Pancreas (tissue), 10 donors: ENCODE measurements around the gene SIT1. TPM values are rescaled to one million over a fixed set of nuclear protein-coding genes. Genes with fewer than 3 reads are reported as not detected.

Experiments used
- ATAC-seq, 4 donors: fragments of 200-7000 bp; cut with Tn5 transposase; one replicate each; pipeline versions ENCODE4 v1.8.0 to v1.9.1; 2020; ENCODE audit warnings: mild to moderate bottlenecking in 4 of 4, moderate library complexity in 4 of 4
- DNase-seq, 6 donors: peaks; one replicate each; pipeline ENCODE4 v3.0.0-alpha.2; 2020
- FAIRE-seq: peaks from 2 replicates; lab custom pipeline; 2012; peaks lifted over from hg19 to GRCh38; lab: Jason Lieb, UNC
- H3K27ac ChIP-seq, 4 donors: fragments of 200-600 bp; sonication (generic); 1 replicate in 3 of 4; 2 replicates in 1 of 4; pipeline versions ENCODE4 v1.5.0 to v1.8.0; 2020
- H3K27me3 ChIP-seq, 4 donors: fragments of 200-600 bp; one replicate each; pipeline ENCODE4 v1.8.0; 2021
- H3K36me3 ChIP-seq, 3 donors: fragments of 200-600 bp; sonication (generic) in 1 of 3; one replicate each; pipeline versions ENCODE4 v1.5.0 to v1.8.0; 2020 to 2021
- H3K4me1 ChIP-seq, 3 donors: fragments of 200-600 bp; one replicate each; pipeline ENCODE4 v1.8.0; 2021
- H3K4me3 ChIP-seq, 4 donors: fragments of 200-600 bp; sonication (generic) in 2 of 4; one replicate each; pipeline versions ENCODE4 v1.5.0 to v1.8.0; 2020 to 2021
- H3K9me3 ChIP-seq, 4 donors: fragments of 200-600 bp; one replicate each; pipeline ENCODE4 v1.8.0; 2021
- CTCF ChIP-seq, 4 donors: fragments of 200-600 bp; sonication (generic) in 3 of 4; IDR thresholded peaks; one replicate each; pipeline versions ENCODE4 v1.5.0 to v1.8.0; 2021; ENCODE audit warnings: antibody characterized with exemption in 4 of 4
- WGBS, 2 donors: extraction: QIAGEN DNeasy Blood & Tissue Kit; methylation state at CpG; one replicate each; pipeline ENCODE4 v1.1.7; 2013; 5-methylcytosine and 5-hydroxymethylcytosine counted together
- intact Hi-C, 3 donors: fragments of 100-400 bp; cut with DNase I; formaldehyde crosslinking; loops; one replicate each; pipeline versions ENCODE4 v1.11.1 to v1.14.2; 2022
- polyA plus RNA-seq, 2 donors: library from polyadenylated mRNA; stranded (reverse); fragments of 200-250 nt; gene quantifications; one replicate each; pipeline ENCODE4 v1.2.3, GENCODE V29; 2013
- total RNA-seq, 6 donors: library from RNA; stranded (reverse); fragmentation: NEBNext Ultra II Directional in 4 of 6; extraction: Animal tissue kit (Norgen Biotek cat#: 25700) in 4 of 6; gene quantifications; one replicate each; pipeline versions ENCODE4 v1.2.1 to v1.2.4, GENCODE V29; 2021 to 2023
- donor health status: healthy with polysubstance abuse.
- donor health status: DM: no; HTN: no; CAD: no; lungs with moderate emphysema.
- donor health status: DM: no; HTN: no; CAD: no.
- donor health status: control.
- donor health status: control.
- donor health status: Bipolar disorder and iron deficiency.
- donor health status: DM: yes; HTN: yes; CAD: no.
- donor health status: DM: no; HTN: no; CAD: no.
- donor health status: DM: no; HTN: no; CAD: no.
- donor health status: DM: yes; HTN: yes; CAD: no.

SIT1 gene
- total and polyA plus RNA-seq, 8 donors: 0.25 to 0.59 (median 0.43) TPM; not detected in 2

- no peaks in the 10 kb centered on the region for H3K27me3 ChIP-seq
- peak; percentile 81 to 89 (median 86) for ATAC-seq
- peak within 1 kb of the TSS; percentile 26 to 51 (median 42) for H3K4me3 ChIP-seq
- H3K4me1 ChIP-seq: peaks cover 34 to 41% (median 39%) of the 10 kb centered on the region in 3 donors
- peak; percentile 78 to 92 (median 86) for DNase-seq
- no peak for FAIRE-seq
- no peaks in the 10 kb centered on the region for H3K9me3 ChIP-seq
- no peaks in the 10 kb centered on the region for H3K36me3 ChIP-seq
- WGBS, 2 donors: 4 to 6% methylated on average over 54 to 58 of the region's 58 CpGs
- TF ChIP-seq CTCF (IDR thresholded peaks at IDR 0.05): no peak
- intact Hi-C loops: no loop called here
- H3K27ac ChIP-seq: peak within 1 kb of the TSS in 3 of 4 donors; percentile 1 to 35 (median 8)
Observed at GRCh38 chr9:35664531-35665470, 14.1 kb upstream of the SIT1 start, which contains the start of gene ARHGEF39. ARHGEF39 (minus strand) TSS chr9:35665195; CDS start chr9:35665169, 26 bp downstream.

- H3K4me1 ChIP-seq: peaks cover 30 to 37% (median 35%) of the 10 kb centered on the region in 3 donors
- H3K36me3 ChIP-seq: no peaks in the 10 kb centered on the region
- H3K27me3 ChIP-seq: no peaks in the 10 kb centered on the region
- intact Hi-C loops: no loop called here
- no peaks in the 10 kb centered on the region for H3K9me3 ChIP-seq
- DNase-seq: peak in 1 of 6 donors; percentile 61
- peak overlapping the region in 2 of 4 donors; percentile 46 to 76 for H3K27ac ChIP-seq
- no peak overlapping the region for H3K4me3 ChIP-seq
- no peak for FAIRE-seq
- 92% methylated on average over 7 of the region's 7 CpGs for WGBS, 2 donors
- no peak for ATAC-seq
- TF ChIP-seq CTCF (IDR thresholded peaks at IDR 0.05): no peak
Observed at GRCh38 chr9:35662437-35662836, 11.7 kb upstream of the SIT1 start.

GRCh38 chr9:35661756-35662350 is 11.1 kb upstream of the SIT1 start:
- 67 to 69% methylated on average over 3 of the region's 3 CpGs for WGBS, 2 donors
- intact Hi-C loops: no loop called here

GRCh38 chr9:35660966-35661415 is 10.3 kb upstream of the SIT1 start:
- 22 to 23% methylated on average over 9 of the region's 9 CpGs for WGBS, 2 donors
- peak in 5 of 6 donors; percentile 63 to 79 (median 77) for DNase-seq
- peak in 3 of 4 donors; percentile 3 to 10 (median 8) for ATAC-seq
- FAIRE-seq: no peak
- Histone ChIP-seq H3K9me3 (no peaks in the 10 kb centered on the region), H3K4me1 (peaks cover 34 to 37% (median 35%) of the 10 kb centered on the region in 3 donors), H3K27me3 (no peaks in the 10 kb centered on the region), H3K27ac (peak overlapping the region; percentile 41 to 79 (median 61)), H3K36me3 (no peaks in the 10 kb centered on the region), H3K4me3 (no peak overlapping the region)
- TF ChIP-seq CTCF (IDR thresholded peaks at IDR 0.05): peak in 2 of 4 donors; percentile 14 to 24
- intact Hi-C loops: no loop called here

More at GRCh38 chr9:35661756-35662350, 11.1 kb upstream of the SIT1 start:
- Histone ChIP-seq H3K4me1 (peaks cover 35 to 37% (median 35%) of the 10 kb centered on the region in 3 donors), H3K27me3 (no peaks in the 10 kb centered on the region), H3K4me3 (no peak overlapping the region), H3K36me3 (no peaks in the 10 kb centered on the region), H3K9me3 (no peaks in the 10 kb centered on the region), H3K27ac (peak overlapping the region; percentile 41 to 79 (median 61))
- FAIRE-seq: no peak
- no peak for DNase-seq
- no peak for ATAC-seq
- no peak for TF ChIP-seq CTCF (IDR thresholded peaks at IDR 0.05)
